Gastrocnemius medialis (tissue), 4 donors: ENCODE data around the gene LIMK1. TPM values are rescaled to one million over a fixed set of nuclear protein-coding genes. Genes with fewer than 3 reads are reported as not detected.

Source experiments
- ATAC-seq, 2 donors: fragments of 150-250 bp; one replicate each; pipeline ENCODE4 v1.9.1; 2016
- DNase-seq, 2 donors: peaks; one replicate each; pipeline ENCODE4 v3.0.0-alpha.2; 2019
- H3K27ac ChIP-seq, 4 donors: fragments of 200-600 bp; sonication (generic); 1 replicate in 1 of 4; 2 replicates in 3 of 4; pipeline ENCODE4 v1.5.1; 2016 to 2018; ENCODE audit warnings: mild to moderate bottlenecking in 2 of 4, moderate library complexity in 1 of 4
- H3K27me3 ChIP-seq, 3 donors: fragments of 200-600 bp; sonication (generic) in 2 of 3; 1 replicate in 1 of 3; 2 replicates in 2 of 3; pipeline versions ENCODE4 v1.5.1 to v1.6.0; 2016 to 2019; ENCODE audit warnings: mild to moderate bottlenecking in 1 of 3, moderate library complexity in 1 of 3
- H3K36me3 ChIP-seq, 2 donors: fragments of 200-600 bp; sonication (generic) in 1 of 2; one replicate each; pipeline ENCODE4 v1.5.1; 2017 to 2018
- H3K4me1 ChIP-seq, 2 donors: fragments of 200-600 bp; sonication (generic) in 1 of 2; one replicate each; pipeline ENCODE4 v1.5.1; 2016 to 2017; ENCODE audit warnings: mild to moderate bottlenecking in 2 of 2
- H3K4me3 ChIP-seq, 4 donors: fragments of 200-600 bp; sonication (generic) in 3 of 4; 1 replicate in 1 of 4; 2 replicates in 3 of 4; pipeline ENCODE4 v1.5.1; 2016 to 2019; ENCODE audit warnings: mild to moderate bottlenecking in 2 of 4
- H3K9me3 ChIP-seq, 3 donors: fragments of 200-600 bp; sonication (generic) in 2 of 3; 1 replicate in 1 of 3; 2 replicates in 2 of 3; pipeline ENCODE4 v1.5.1; 2016 to 2019
- CTCF ChIP-seq, 5 experiments: fragments of 450-650 bp in 3 of 5; fragments of 200-600 bp in 2 of 5; sonication (generic) in 2 of 5; IDR thresholded peaks in 4 of 5; conservative IDR thresholded peaks in 1 of 5; 1 replicate in 4 of 5; 2 replicates in 1 of 5; pipeline ENCODE4 v1.5.1; 2016 to 2019; ENCODE audit warnings: antibody characterized with exemption in 5 of 5, mild to moderate bottlenecking in 3 of 5, moderate library complexity in 3 of 5
- POLR2A ChIP-seq, 2 donors: fragments of 450-650 bp; IDR thresholded peaks; one replicate each; pipeline ENCODE4 v1.6.1; 2017; ENCODE audit warnings: antibody characterized with exemption in 2 of 2, mild to moderate bottlenecking in 2 of 2, moderate library complexity in 2 of 2
- in situ Hi-C, 4 donors: fragments of 200-750 bp; cut with MboI; loops; one replicate each; pipeline versions ENCODE4 v1.15.0 to v1.8.0; 2017; ENCODE audit warnings: low sequenced_read_pairs in 4 of 4
- intact Hi-C: fragments of 100-400 bp; cut with DNase I; formaldehyde crosslinking; loops from one replicate; pipeline ENCODE4 v1.15.1; 2023; ENCODE audit warnings: low total_unique reads
- total RNA-seq, 4 donors: library from RNA; depleted of rRNA; stranded (reverse); fragments of >200 nt; gene quantifications; one replicate each; pipeline versions ENCODE4 v1.1.0 to v1.2.3, GENCODE V29; 2016

LIMK1 gene
- total RNA-seq, 4 donors from 2014 or later, result 15.3 to 56.4 (median 23.3) TPM

GRCh38 chr7:74083928-74084721 is 521 bp downstream of the LIMK1 start:
- intact Hi-C loops, result loop anchor here (5.0 to 10.0 kb wide), 2 partner anchors 88 to 171 kb away; partner anchors contain the start of genes EIF4H and RFC2
- ATAC-seq, result peak; percentile 50 to 57
- Histone ChIP-seq H3K9me3 (no peaks in the 10 kb centered on the region), H3K27ac (peak overlapping the region; percentile 78 to 93 (median 86)), H3K27me3 (no peaks in the 10 kb centered on the region), H3K36me3 (peaks cover 0 to 28% of the 10 kb centered on the region in 2 donors), H3K4me3 (peak overlapping the region; percentile 80 to 95 (median 81)), H3K4me1 (peaks cover 17 to 21% of the 10 kb centered on the region in 2 donors)
- in situ Hi-C loops, result loop anchor here in 1 of 4 donors (10.0 kb wide), 1 partner anchor 91 kb away; the partner anchor contains the start of gene EIF4H
- TF ChIP-seq POLR2A (IDR thresholded peaks at IDR 0.05), result no peak
- no peak for TF ChIP-seq CTCF (IDR thresholded peaks at IDR 0.05 in 4 of 5, conservative IDR thresholded peaks at IDR 0.05 in 1 of 5)
- peak in 1 of 2 donors; percentile 37 for DNase-seq

GRCh38 chr7:74084722-74085578 is 1.3 kb downstream of the LIMK1 start:
- TF ChIP-seq POLR2A (IDR thresholded peaks at IDR 0.05) (peak in 1 of 2 donors; percentile 51), CTCF (IDR thresholded peaks at IDR 0.05 in 4 of 5, conservative IDR thresholded peaks at IDR 0.05 in 1 of 5) (no peak)
- in situ Hi-C loops (loop anchor here in 1 of 4 donors (10.0 kb wide), 1 partner anchor 90 kb away; the partner anchor contains the start of gene EIF4H), intact Hi-C loops (loop anchor here (5.0 to 10.0 kb wide), 2 partner anchors 87 to 170 kb away; partner anchors contain the start of genes EIF4H and RFC2)
- Histone ChIP-seq H3K4me3 (peak overlapping the region; percentile 80 to 95 (median 81)), H3K27me3 (no peaks in the 10 kb centered on the region), H3K4me1 (peaks cover 17 to 21% of the 10 kb centered on the region in 2 donors), H3K27ac (peak overlapping the region; percentile 78 to 93 (median 86)), H3K36me3 (peaks cover 0 to 32% of the 10 kb centered on the region in 2 donors), H3K9me3 (no peaks in the 10 kb centered on the region)
- DNase-seq (peak in 1 of 2 donors; percentile 49), ATAC-seq (peak; percentile 11 to 14)

- Histone ChIP-seq H3K27ac (no peak overlapping the region), H3K36me3 (peaks cover 0 to 32% of the 10 kb centered on the region in 2 donors), H3K27me3 (no peaks in the 10 kb centered on the region), H3K4me3 (no peak overlapping the region), H3K4me1 (peaks cover 17 to 29% of the 10 kb centered on the region in 2 donors), H3K9me3 (no peaks in the 10 kb centered on the region)
- no peak for TF ChIP-seq POLR2A (IDR thresholded peaks at IDR 0.05)
- no peak for TF ChIP-seq CTCF (IDR thresholded peaks at IDR 0.05 in 4 of 5, conservative IDR thresholded peaks at IDR 0.05 in 1 of 5)
- intact Hi-C loops (loop anchor here (10.0 kb wide), 1 partner anchor 167 kb away; the partner anchor contains the start of gene RFC2), in situ Hi-C loops (loop anchor here in 1 of 4 donors (10.0 kb wide), 1 partner anchor 87 kb away; the partner anchor contains the start of gene EIF4H)
- DNase-seq, result no peak
- ATAC-seq, result no peak
These were observed 4.3 kb downstream of the LIMK1 start for GRCh38 chr7:74087791-74088453.

GRCh38 chr7:74092321-74092963 is 8.8 kb downstream of the LIMK1 start:
- intact Hi-C loops (no loop called here), in situ Hi-C loops (no loop called here)
- ATAC-seq, result peak in 1 of 2 donors; percentile 22
- Histone ChIP-seq H3K36me3 (peaks cover 0 to 24% of the 10 kb centered on the region in 2 donors), H3K4me1 (peaks cover 18 to 22% of the 10 kb centered on the region in 2 donors), H3K4me3 (peak overlapping the region in 1 of 4 donors; percentile 1), H3K27ac (peak overlapping the region; percentile 57 to 68 (median 60)), H3K27me3 (no peaks in the 10 kb centered on the region), H3K9me3 (no peaks in the 10 kb centered on the region)
- DNase-seq, result no peak
- TF ChIP-seq POLR2A (IDR thresholded peaks at IDR 0.05) (no peak), CTCF (IDR thresholded peaks at IDR 0.05 in 4 of 5, conservative IDR thresholded peaks at IDR 0.05 in 1 of 5) (no peak)
